ENCODE results near the gene SLC25A12.

The SLC25A12 gene

DNA sequence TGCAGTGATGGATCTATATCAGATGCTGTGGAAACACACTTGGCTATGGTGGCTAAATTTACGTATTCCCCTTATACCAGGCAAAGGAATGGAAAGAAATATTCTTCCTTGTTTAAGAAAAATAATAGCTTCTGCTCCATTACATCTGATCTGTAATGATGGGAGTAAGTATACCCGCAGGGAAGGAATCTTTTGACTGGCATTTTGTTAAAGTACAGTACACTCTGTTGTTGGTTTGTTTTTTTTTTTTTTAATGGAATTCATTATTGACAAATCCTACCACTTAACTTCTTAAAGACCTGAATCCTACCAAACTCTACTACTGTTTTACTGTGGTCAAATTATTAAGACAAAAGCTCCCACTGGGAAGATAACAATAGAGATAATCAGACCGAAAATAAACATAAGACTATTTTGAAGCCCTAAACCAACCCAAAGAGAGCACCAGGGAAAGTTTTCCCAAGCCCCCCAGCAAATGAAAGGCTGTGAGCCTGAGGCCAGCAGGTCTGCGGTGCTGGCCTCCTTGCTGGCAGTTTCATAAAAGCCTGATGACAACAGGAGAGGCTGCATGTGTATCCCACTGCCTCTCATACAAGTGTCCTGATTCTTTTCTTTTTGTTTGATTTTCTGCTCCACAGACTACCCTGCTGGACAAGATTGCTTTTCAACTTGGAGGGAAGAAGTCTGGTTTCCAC, 101.0 kb downstream of the SLC25A12 start:
- H3K4me3 ChIP-seq (ENCODE audit: low read depth, low read length), result no peak overlapping the region
- no peak for DNase-seq (ENCODE audit: low read depth)
- TF ChIP-seq, protein P1, sequence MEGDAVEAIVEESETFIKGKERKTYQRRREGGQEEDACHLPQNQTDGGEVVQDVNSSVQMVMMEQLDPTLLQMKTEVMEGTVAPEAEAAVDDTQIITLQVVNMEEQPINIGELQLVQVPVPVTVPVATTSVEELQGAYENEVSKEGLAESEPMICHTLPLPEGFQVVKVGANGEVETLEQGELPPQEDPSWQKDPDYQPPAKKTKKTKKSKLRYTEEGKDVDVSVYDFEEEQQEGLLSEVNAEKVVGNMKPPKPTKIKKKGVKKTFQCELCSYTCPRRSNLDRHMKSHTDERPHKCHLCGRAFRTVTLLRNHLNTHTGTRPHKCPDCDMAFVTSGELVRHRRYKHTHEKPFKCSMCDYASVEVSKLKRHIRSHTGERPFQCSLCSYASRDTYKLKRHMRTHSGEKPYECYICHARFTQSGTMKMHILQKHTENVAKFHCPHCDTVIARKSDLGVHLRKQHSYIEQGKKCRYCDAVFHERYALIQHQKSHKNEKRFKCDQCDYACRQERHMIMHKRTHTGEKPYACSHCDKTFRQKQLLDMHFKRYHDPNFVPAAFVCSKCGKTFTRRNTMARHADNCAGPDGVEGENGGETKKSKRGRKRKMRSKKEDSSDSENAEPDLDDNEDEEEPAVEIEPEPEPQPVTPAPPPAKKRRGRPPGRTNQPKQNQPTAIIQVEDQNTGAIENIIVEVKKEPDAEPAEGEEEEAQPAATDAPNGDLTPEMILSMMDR (IDR thresholded peaks at IDR 0.05; ENCODE audit: low read depth, low read length, missing control alignments), result no peak

DNA sequence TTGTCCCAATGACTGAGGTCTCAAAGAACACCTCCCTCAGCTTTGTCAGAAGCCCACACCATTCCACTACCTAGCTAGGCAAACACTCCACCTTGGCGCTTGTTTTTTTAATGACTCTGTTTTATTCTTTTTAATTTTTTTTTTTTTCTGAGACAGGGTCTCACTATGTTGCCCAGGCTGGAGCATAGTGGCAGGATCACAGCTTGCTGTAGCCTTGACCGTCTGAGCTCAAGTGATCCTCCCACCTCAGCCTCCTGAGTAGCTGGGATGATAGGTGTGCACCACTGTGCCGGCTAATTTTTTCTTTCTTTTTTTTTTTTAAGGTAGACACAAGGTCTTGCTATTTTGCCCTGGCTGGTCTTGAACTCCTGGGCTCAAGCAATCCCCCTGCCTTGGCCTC, 101.9 kb downstream of the SLC25A12 start:
- DNase-seq (ENCODE audit: low read depth), result no peak
- no peak overlapping the region for H3K4me3 ChIP-seq (ENCODE audit: low read depth, low read length)
- TF ChIP-seq, protein P1 (IDR thresholded peaks at IDR 0.05; ENCODE audit: low read depth, low read length, missing control alignments), result no peak

DNA sequence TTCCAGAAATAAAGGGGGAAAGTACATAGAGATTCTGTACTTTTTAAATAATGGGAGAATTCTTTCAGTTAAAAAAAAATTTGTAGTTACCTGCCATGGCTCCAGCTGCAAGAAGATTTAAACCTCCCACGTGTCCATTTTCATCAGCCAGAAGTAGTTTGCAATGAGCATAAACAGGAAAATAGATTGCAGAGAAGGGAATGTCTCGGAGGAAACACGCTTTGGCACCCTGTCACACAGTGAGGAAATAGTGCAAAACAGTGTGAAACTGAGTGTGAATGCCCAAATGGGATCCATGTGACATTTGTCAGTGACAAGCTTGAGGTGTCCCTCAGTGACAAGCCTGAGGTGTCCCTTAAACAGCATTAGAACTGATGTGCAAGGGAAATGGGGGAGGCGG, 102.7 kb downstream of the SLC25A12 start:
- TF ChIP-seq, protein P1 (IDR thresholded peaks at IDR 0.05; ENCODE audit: low read depth, low read length, missing control alignments), result no peak
- H3K4me3 ChIP-seq (ENCODE audit: low read depth, low read length), result no peak overlapping the region
- DNase-seq (ENCODE audit: low read depth), result no peak

DNA sequence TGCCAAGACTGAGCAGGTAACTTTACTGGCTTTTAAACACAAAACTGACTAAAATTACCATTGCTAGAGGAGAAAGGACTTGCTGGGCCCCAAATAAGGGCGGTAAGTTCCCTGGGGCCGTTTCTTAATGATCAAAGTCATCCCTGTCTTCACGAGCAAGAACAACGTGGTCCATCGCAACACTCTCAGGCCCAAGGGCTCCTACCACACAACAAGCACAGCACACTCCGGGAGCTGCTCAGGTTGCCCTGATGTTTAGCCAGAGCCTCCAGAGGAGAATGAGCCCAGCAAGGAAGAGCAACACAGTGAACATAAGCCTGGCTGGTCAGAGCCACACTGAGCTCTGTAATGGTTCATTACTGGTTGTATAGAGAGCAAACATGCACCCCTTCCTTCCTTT, 104.1 kb downstream of the SLC25A12 start:
- TF ChIP-seq, protein P1 (IDR thresholded peaks at IDR 0.05; ENCODE audit: low read depth, low read length, missing control alignments), result no peak
- no peak for DNase-seq (ENCODE audit: low read depth)
- H3K4me3 ChIP-seq (ENCODE audit: low read depth, low read length), result no peak overlapping the region

DNA sequence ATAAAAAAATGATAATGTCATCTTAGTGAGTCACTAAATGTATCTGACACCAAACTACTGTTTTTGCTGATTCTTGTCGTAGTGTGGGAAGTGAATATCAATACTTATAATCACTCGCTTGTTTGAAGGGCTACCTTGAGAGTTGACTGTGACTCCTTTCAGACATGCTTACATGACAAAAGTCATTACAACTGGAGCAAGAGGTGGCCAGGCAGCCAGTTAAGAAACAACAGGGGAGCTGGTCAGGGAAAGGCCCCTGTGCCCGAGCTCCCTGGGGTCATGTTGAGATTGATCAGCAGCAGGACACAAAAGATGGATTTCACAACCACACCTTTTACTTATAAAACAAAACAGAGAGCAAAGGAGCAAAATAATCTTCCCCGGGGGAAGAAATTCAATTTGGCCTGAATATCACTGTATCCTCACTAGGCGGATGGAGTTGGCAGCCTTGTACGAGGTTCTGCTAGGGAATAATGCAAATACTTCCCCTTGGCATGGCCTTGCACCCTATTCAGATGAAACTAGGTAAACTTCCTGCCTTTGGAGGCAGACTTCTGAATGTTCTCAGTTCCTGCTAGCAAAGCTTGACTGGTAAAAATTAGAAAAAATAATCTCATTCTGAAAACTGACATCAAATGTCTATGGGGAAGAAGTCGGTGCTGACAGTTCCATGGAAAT, 105.6 kb downstream of the SLC25A12 start:
- TF ChIP-seq, protein P1 (IDR thresholded peaks at IDR 0.05; ENCODE audit: low read depth, low read length, missing control alignments), result no peak
- no peak for DNase-seq (ENCODE audit: low read depth)
- H3K4me3 ChIP-seq (ENCODE audit: low read depth, low read length), result no peak overlapping the region

DNA sequence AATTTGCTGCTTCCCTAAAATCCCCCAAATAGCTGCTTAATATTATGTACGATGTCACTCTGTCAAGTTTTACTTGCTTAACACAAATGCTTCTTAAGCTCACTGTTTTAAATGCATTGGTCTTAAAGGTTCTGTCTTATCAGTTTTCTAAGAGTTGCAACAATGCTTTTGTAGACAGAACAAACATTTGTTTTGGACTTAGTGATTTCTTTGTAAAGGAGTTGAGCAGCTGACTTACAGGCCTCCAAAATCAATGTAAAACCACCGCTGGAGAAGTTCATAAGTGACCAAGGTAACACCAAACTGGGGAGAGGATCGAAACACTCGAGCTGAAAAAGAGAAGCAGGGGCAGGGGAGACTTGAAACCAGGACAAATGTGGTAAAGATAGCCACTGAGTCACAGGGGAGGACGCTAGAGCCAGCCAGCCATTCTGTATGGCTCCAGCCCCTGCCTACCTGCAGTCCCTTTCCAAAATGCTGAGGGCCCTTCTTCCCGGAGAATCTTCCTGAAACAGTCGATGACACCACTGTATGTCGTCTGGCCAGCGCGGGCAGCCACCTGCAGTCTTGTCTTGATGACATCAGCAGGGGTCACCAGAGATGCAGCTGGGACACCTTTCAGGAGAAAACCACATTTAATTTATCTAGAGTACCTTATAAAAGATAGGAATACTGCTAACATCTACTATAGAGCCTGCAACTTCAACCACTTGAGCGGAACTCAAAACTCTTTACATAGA, 106.5 kb downstream of the SLC25A12 start:
- H3K4me3 ChIP-seq (ENCODE audit: low read depth, low read length), result no peak overlapping the region
- DNase-seq (ENCODE audit: low read depth), result no peak
- TF ChIP-seq, protein P1 (IDR thresholded peaks at IDR 0.05; ENCODE audit: low read depth, low read length, missing control alignments), result no peak

All from GM12864 (cell line).